CD4-positive, alpha-beta memory T cell (primary cell): ENCODE data around the gene MEGF11. TPM values are rescaled to one million over a fixed set of nuclear protein-coding genes. Genes with fewer than 3 reads are reported as not detected.

Source experiments
- CTCF ChIA-PET: fragments of 350-600 bp; sonication (Branson Sonifier 250); formaldehyde crosslinking; loops from one replicate; lab custom pipeline; 2021; ENCODE audit warnings: inconsistent platforms; ENCODE audit not compliant: partially characterized antibody; lab: Charles Lee
- POLR2A ChIA-PET: fragments of 350-600 bp; sonication (Branson Sonifier 250); formaldehyde crosslinking; loops from one replicate; lab custom pipeline; 2021; ENCODE audit not compliant: partially characterized antibody; lab: Charles Lee
- DNase-seq, 5 donors: peaks; one replicate each; pipeline versions ENCODE4 v3.0.0 to v3.0.0-alpha.2; 2020 to 2022; ENCODE audit warnings: mixed read lengths in 1 of 5
- H3K27ac ChIP-seq: one replicate; pipeline ENCODE4 v1.7.0; 2013; ENCODE audit warnings: low read depth, low read length
- H3K27me3 ChIP-seq: 2 replicates; pipeline ENCODE4 v1.7.0; 2013; ENCODE audit warnings: mild to moderate bottlenecking, low read length, moderate library complexity; ENCODE audit not compliant: insufficient read depth
- H3K36me3 ChIP-seq: 2 replicates; pipeline ENCODE4 v1.7.0; 2013; ENCODE audit warnings: mild to moderate bottlenecking, low read length, moderate library complexity; ENCODE audit not compliant: insufficient read depth
- H3K4me1 ChIP-seq: 2 replicates; pipeline ENCODE4 v1.7.0; 2013; ENCODE audit warnings: mild to moderate bottlenecking, low read length, moderate library complexity; ENCODE audit not compliant: insufficient read depth
- H3K4me3 ChIP-seq, 2 donors: one replicate each; pipeline ENCODE4 v1.7.0; 2013; ENCODE audit warnings: low read length in 2 of 2, mild to moderate bottlenecking in 1 of 2
- H3K9me3 ChIP-seq, 2 donors: one replicate each; pipeline ENCODE4 v1.7.0; 2013; ENCODE audit warnings: low read length in 2 of 2, control low read depth in 1 of 2; ENCODE audit not compliant: control insufficient read depth in 1 of 2
- H3K27ac Mint-ChIP-seq, 7 donors: one replicate each; pipeline ENCODE4 v1.8.0; 2020 to 2021; ENCODE audit warnings: mixed read lengths in 7 of 7, mild to moderate bottlenecking in 6 of 7, inconsistent platforms in 3 of 7, moderate library complexity in 3 of 7
- H3K27me3 Mint-ChIP-seq, 2 donors: one replicate each; pipeline ENCODE4 v1.8.0; 2020 to 2021; ENCODE audit warnings: mixed read lengths in 2 of 2
- H3K36me3 Mint-ChIP-seq, 2 donors: one replicate each; pipeline ENCODE4 v1.8.0; 2020 to 2021; ENCODE audit warnings: mixed read lengths in 2 of 2, inconsistent platforms in 1 of 2, mild to moderate bottlenecking in 1 of 2
- H3K4me1 Mint-ChIP-seq, 4 donors: one replicate each; pipeline ENCODE4 v1.8.0; 2020 to 2021; ENCODE audit warnings: mixed read lengths in 4 of 4, mild to moderate bottlenecking in 1 of 4
- H3K4me3 Mint-ChIP-seq, 8 donors: one replicate each; pipeline ENCODE4 v1.8.0; 2020 to 2021; ENCODE audit warnings: mixed read lengths in 8 of 8, mild to moderate bottlenecking in 7 of 8, moderate library complexity in 6 of 8, inconsistent platforms in 3 of 8
- H3K9me3 Mint-ChIP-seq, 8 donors: one replicate each; pipeline ENCODE4 v1.8.0; 2020 to 2021; ENCODE audit warnings: mixed read lengths in 8 of 8, mild to moderate bottlenecking in 5 of 8, inconsistent platforms in 3 of 8, moderate library complexity in 1 of 8
- intact Hi-C: fragments of 100-400 bp; cut with micrococcal nuclease; formaldehyde crosslinking; loops from one replicate; pipeline ENCODE4 v1.15.1; 2023
- polyA plus RNA-seq, 2 donors: library from polyadenylated mRNA; unstranded; fragments of 300-500 nt; fragmentation: Illumina TruSeq; gene quantifications; one replicate each; pipeline ENCODE4 v1.2.3, GENCODE V29; 2021
- total RNA-seq, 2 experiments: library from RNA; stranded (reverse); gene quantifications; one replicate each; pipeline ENCODE4 v1.2.3, GENCODE V29; 2021

MEGF11 gene
- total and polyA plus RNA-seq, 4 experiments from 2014 or later = 0.69 TPM; not detected in 3

GRCh38 chr15:66216806-66217205, 36.7 kb downstream of the MEGF11 start:
- Mint-ChIP-seq H3K9me3 (peaks cover 0 to 2% (median 0%) of the 10 kb centered on the region in 8 donors), H3K4me3 (peak overlapping the region in 1 of 8 donors; percentile 2), H3K27me3 (peaks cover 6% of the 10 kb centered on the region in 2 donors), H3K36me3 (no peaks in the 10 kb centered on the region), H3K27ac (no peak overlapping the region), H3K4me1 (no peaks in the 10 kb centered on the region)
- no peaks in the 10 kb centered on the region for H3K9me3 ChIP-seq
- POLR2A ChIA-PET = no interaction called here
- H3K4me3 ChIP-seq = no peak overlapping the region
- H3K27me3 ChIP-seq = no peaks in the 10 kb centered on the region
- no peak overlapping the region for H3K27ac ChIP-seq
- CTCF ChIA-PET = no interaction called here
- no peaks in the 10 kb centered on the region for H3K36me3 ChIP-seq
- intact Hi-C loops = no loop called here
- no peak for DNase-seq
- H3K4me1 ChIP-seq = no peaks in the 10 kb centered on the region

GRCh38 chr15:66215811-66216210, 37.7 kb downstream of the MEGF11 start:
- no peaks in the 10 kb centered on the region for H3K36me3 Mint-ChIP-seq
- H3K4me1 Mint-ChIP-seq = no peaks in the 10 kb centered on the region
- CTCF ChIA-PET = no interaction called here
- H3K4me3 ChIP-seq = no peak overlapping the region
- POLR2A ChIA-PET = no interaction called here
- no peaks in the 10 kb centered on the region for H3K4me1 ChIP-seq
- no peaks in the 10 kb centered on the region for H3K9me3 ChIP-seq
- no peaks in the 10 kb centered on the region for H3K36me3 ChIP-seq
- peaks cover 0 to 2% of the 10 kb centered on the region in 2 donors for H3K27me3 Mint-ChIP-seq
- no peak overlapping the region for H3K27ac Mint-ChIP-seq
- H3K4me3 Mint-ChIP-seq = no peak overlapping the region
- no peak for DNase-seq
- intact Hi-C loops = no loop called here
- peaks cover 0 to 2% (median 0%) of the 10 kb centered on the region in 8 donors for H3K9me3 Mint-ChIP-seq
- no peak overlapping the region for H3K27ac ChIP-seq
- H3K27me3 ChIP-seq = no peaks in the 10 kb centered on the region

DNA sequence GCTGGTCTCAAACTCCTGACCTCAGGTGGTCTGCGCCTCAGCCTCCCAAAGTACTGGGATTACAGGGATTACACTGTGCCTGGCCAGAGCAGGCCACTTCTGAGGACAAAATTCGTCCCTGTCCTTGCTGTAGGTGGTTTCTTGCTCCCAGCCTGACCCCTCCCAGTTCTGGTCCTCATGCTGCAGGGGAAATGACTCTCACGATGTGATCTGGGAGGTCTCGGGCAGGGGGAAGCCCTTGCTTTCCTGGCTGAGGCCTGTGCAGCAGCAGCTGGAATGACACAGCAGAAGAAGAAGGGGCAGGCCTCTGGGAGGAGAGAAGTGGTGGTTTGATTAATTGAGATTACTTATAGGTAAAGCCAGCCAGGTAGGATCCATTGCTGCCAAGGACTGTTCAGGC, 39.3 kb downstream of the MEGF11 start:
- Mint-ChIP-seq H3K27ac (no peak overlapping the region), H3K4me3 (no peak overlapping the region), H3K27me3 (peaks cover 0 to 2% of the 10 kb centered on the region in 2 donors), H3K4me1 (no peaks in the 10 kb centered on the region), H3K36me3 (no peaks in the 10 kb centered on the region), H3K9me3 (peaks cover 0 to 2% (median 0%) of the 10 kb centered on the region in 8 donors)
- Histone ChIP-seq H3K4me3 (no peak overlapping the region), H3K9me3 (no peaks in the 10 kb centered on the region), H3K4me1 (no peaks in the 10 kb centered on the region), H3K27ac (no peak overlapping the region), H3K27me3 (no peaks in the 10 kb centered on the region), H3K36me3 (no peaks in the 10 kb centered on the region)
- CTCF ChIA-PET = no interaction called here
- intact Hi-C loops = no loop called here
- no peak for DNase-seq
- POLR2A ChIA-PET = no interaction called here

- CTCF ChIA-PET = no interaction called here
- Histone ChIP-seq H3K9me3 (no peaks in the 10 kb centered on the region), H3K36me3 (no peaks in the 10 kb centered on the region), H3K27me3 (no peaks in the 10 kb centered on the region), H3K4me1 (no peaks in the 10 kb centered on the region), H3K4me3 (no peak overlapping the region), H3K27ac (no peak overlapping the region)
- intact Hi-C loops = no loop called here
- Mint-ChIP-seq H3K27ac (no peak overlapping the region), H3K9me3 (peaks cover 0 to 2% (median 0%) of the 10 kb centered on the region in 8 donors), H3K4me1 (no peaks in the 10 kb centered on the region), H3K36me3 (no peaks in the 10 kb centered on the region), H3K27me3 (no peaks in the 10 kb centered on the region), H3K4me3 (no peak overlapping the region)
- POLR2A ChIA-PET = no interaction called here
- DNase-seq = no peak
Measured at GRCh38 chr15:66212563-66212921, 41.0 kb downstream of the MEGF11 start.

DNA sequence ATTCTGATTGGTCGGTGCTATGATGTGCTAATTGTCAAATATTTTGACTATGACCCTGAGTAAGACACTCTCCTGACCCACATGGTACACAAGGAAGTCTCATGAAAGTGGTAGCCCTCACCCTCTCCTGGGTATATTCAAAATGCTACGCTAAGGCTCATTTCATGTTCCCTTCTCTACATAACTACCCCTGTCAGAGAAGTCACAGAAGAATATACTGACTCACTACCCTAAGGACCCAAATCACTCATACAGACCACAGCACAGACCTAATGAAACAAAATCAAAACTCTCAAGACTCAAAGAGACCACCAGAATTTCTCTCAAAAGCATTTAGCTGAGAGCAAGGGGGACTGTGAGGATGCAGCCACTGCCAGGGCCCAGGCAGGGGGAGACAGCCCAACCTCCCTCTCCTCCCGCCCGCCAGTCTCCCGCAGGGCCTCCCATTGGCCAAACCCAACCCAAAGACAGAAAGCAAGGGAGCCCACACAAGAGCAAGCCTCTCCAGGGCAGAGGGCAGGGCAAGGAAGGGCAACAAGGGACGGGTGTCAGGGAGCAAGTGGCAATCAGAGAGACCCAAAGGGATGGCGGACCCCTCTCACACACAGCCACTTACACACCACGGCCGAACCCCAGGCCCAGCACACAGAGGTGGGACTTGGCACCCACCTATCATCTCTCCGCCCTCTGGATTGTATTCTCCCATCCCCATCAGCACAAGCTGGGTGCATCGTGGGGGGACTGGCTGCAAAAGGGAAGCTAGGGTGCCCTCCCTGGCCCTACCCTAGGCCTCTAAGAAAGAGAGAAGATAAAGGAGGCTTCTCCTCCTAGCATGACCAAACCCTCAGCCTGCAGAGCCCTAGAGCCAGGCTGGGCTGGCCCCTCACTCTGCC, 41.6 kb downstream of the MEGF11 start:
- H3K27me3 ChIP-seq = no peaks in the 10 kb centered on the region
- H3K4me3 ChIP-seq = no peak overlapping the region
- H3K36me3 ChIP-seq = no peaks in the 10 kb centered on the region
- no peaks in the 10 kb centered on the region for H3K27me3 Mint-ChIP-seq
- intact Hi-C loops = no loop called here
- H3K4me3 Mint-ChIP-seq = no peak overlapping the region
- ChIA-PET POLR2A (no interaction called here), CTCF (no interaction called here)
- no peaks in the 10 kb centered on the region for H3K9me3 ChIP-seq
- no peak for DNase-seq
- no peak overlapping the region for H3K27ac Mint-ChIP-seq
- no peaks in the 10 kb centered on the region for H3K4me1 ChIP-seq
- no peaks in the 10 kb centered on the region for H3K4me1 Mint-ChIP-seq
- peaks cover 0 to 6% (median under 1%) of the 10 kb centered on the region in 8 donors for H3K9me3 Mint-ChIP-seq
- no peaks in the 10 kb centered on the region for H3K36me3 Mint-ChIP-seq
- H3K27ac ChIP-seq = no peak overlapping the region

GRCh38 chr15:66210684-66211083, 42.9 kb downstream of the MEGF11 start:
- peaks cover 0 to 15% (median 6%) of the 10 kb centered on the region in 8 donors for H3K9me3 Mint-ChIP-seq
- peaks cover 4 to 5% of the 10 kb centered on the region in 2 donors for H3K27me3 Mint-ChIP-seq
- ChIA-PET POLR2A (no interaction called here), CTCF (no interaction called here)
- Histone ChIP-seq H3K27ac (no peak overlapping the region), H3K27me3 (no peaks in the 10 kb centered on the region), H3K4me1 (no peaks in the 10 kb centered on the region), H3K9me3 (no peaks in the 10 kb centered on the region), H3K4me3 (no peak overlapping the region), H3K36me3 (no peaks in the 10 kb centered on the region)
- H3K36me3 Mint-ChIP-seq = no peaks in the 10 kb centered on the region
- DNase-seq = no peak
- no peaks in the 10 kb centered on the region for H3K4me1 Mint-ChIP-seq
- no peak overlapping the region for H3K27ac Mint-ChIP-seq
- H3K4me3 Mint-ChIP-seq = no peak overlapping the region
- intact Hi-C loops = no loop called here

- Mint-ChIP-seq H3K36me3 (no peaks in the 10 kb centered on the region), H3K27ac (no peak overlapping the region), H3K4me1 (no peaks in the 10 kb centered on the region), H3K9me3 (peaks cover 0 to 2% (median 0%) of the 10 kb centered on the region in 8 donors), H3K4me3 (no peak overlapping the region), H3K27me3 (peaks cover 3 to 8% of the 10 kb centered on the region in 2 donors)
- H3K4me3 ChIP-seq = no peak overlapping the region
- H3K27ac ChIP-seq = no peak overlapping the region
- no peaks in the 10 kb centered on the region for H3K36me3 ChIP-seq
- H3K4me1 ChIP-seq = no peaks in the 10 kb centered on the region
- DNase-seq = no peak
- ChIA-PET CTCF (no interaction called here), POLR2A (no interaction called here)
- H3K27me3 ChIP-seq = no peaks in the 10 kb centered on the region
- no peaks in the 10 kb centered on the region for H3K9me3 ChIP-seq
- intact Hi-C loops = no loop called here
Measured at GRCh38 chr15:66198757-66199156, 54.8 kb downstream of the MEGF11 start.
